ENCODE data around the gene ITGB4. TPM values are rescaled to one million over a fixed set of nuclear protein-coding genes. Genes with fewer than 3 reads are reported as not detected.
"Not testable (repeated sequence)": the region's sequence is repeated elsewhere in the genome, so short reads cannot be mapped to it uniquely, and the experiment has no call there.

ITGB4 gene
- total RNA-seq, 1 donor from 2014 or later: 29.0 TPM

DNA sequence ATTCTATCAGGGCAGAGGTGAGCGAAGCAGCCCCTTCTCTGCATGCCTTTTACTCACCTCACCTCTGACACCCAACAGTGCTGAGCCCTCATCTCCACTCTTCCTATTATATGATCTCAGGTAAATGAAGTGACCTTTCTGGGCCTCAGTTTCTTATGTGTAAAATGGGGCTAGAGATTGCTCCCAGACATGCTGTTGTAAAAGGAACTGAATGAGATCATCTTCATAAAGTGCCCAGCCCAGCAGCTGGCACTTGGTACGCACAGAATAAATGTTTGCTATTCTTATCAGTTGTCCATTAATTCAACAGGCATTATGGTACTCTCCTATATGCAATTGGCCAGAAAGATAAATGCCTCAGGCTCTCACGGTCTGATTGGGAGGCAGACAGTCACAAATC lies 48.3 kb downstream of the ITGB4 start:
- no peak for DNase-seq (ENCODE audit: low read depth in 2 of 2)

DNA sequence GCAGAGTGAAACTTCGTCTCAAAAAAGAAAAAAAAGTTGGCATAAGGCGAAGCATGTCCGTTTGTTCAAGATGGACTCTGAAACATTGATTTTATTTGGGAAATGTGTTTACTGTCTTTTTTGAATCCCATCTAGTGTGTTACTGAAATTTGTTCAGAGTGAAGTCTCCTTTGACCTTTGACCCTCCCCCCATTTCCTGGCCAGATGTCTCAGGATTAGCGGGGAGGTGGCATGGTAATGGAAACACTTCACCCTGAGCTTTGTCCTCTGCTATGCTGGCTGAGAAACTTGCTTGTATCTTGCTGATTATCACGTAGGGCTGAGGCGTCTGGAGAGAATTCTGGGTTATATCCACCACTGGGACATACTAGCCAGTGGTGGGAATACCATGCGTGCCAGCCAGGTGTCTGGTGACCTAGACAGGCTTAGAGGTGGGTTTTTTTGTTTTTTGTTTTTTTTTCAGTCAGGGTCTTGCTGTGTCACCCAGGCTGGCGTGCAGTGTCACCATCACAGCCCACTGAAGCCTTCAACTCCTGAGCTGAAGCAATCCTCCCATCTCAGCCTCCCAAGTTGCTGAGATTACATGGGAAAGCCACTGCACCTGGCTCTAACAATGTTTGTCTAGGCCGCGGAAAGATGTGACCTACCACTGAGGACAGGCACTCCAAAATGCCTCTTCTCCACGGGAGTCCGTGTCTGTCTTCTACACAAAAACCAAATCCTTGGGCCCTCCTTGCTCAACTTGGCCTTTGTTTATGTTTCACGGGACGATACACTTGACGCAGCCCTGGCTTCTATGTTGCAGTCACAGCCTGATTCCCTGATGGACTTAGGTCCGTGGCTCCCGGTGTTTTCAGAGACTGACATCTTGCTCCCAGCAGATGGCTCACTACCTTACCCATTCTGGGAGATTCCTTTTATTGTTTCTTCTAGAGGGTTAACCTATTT lies 50.3 kb downstream of the ITGB4 start:
- peak; percentile 43 to 64 for DNase-seq (ENCODE audit: low read depth in 2 of 2)

DNA sequence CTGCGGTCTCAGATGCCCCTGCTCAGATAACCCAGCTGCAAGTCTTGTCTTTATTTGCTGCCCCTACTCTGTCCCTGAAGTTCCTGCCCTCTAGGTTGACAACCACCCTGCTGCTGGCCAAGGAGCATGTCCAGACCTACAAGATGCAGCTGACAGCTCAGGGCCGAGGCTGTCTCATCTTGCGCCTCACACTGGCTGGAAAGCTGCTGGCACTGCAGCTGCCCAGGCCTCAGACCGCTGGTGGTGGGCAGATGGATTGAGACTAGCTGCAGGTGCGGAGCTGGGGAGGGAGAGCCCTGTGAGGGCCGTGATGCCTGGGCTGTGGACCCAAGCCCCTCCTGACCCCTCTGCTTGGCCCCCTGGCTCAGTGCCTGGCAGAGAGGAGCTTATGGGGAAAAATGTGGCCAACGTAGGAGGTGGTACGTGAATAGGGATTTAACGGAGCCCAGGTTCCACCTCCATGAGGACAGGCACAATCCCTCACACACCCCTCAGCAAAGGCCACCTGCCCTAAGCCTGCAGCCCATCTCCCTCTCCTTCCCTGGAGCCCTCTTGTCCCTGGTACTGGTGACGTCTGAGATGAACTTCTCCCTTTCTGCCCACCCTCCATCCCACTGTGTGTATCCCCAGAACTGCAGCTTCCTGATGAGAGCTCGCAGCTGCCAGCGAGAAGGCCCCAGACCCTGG lies 52.0 kb downstream of the ITGB4 start:
- DNase-seq (ENCODE audit: low read depth in 2 of 2): no peak

DNA sequence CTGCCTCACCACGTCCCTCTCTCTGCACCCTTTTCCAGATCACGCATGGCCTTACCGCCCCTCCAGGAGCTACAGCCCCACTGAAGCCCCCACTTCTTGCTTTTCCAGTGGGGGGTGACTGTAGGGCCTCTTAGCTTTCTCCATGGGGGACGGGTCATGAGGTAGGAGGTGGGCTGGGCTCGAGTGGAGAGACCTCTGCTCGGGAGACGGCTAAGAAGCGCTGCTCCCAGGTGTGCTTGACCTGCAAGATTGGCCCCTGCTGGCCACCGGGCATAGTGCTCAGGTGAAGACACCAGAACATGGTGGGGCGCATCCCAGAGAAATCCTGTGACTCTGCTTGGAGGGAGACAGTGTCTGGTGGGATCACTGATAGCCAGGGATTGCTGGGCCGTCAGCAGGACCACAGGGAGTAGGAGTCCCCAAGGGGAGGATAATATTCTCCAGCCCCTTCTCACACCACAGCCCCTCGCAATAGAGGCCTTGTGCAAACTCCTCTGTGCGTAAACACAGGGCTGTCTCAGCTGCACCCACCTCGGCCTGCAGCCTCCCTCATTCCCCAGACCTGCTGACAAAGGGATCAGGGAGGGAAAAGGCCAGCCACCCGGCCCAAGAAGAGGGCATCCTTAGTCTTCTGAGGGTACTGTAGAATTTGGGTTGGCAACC lies 52.7 kb downstream of the ITGB4 start:
- DNase-seq (ENCODE audit: low read depth in 2 of 2): no peak

DNA sequence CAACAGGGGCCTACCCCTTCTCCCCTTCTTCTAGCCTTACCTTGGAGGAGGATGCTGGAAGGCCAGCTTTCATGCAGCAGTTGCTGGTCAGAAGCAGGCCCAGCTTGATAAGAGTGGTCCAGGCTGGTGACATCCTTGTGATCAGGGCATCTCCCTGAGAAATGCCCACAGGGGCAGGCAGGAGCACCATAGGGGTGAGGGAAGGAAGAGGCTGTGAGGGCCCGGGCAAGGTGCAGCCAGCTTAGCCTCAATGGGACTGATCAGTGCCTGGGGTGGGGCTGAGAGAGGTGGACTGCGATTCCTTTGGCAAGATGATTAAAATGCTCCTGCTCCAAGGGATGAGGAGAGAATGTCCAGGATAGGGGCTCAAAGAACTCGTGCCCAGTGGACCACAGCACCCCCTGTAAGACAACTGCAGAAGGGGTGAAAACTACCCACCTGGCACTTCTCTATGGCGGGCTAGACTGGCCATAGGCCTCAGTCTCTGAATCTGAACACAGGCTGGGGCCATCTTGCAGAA lies 53.3 kb downstream of the ITGB4 start:
- no peak for DNase-seq (ENCODE audit: low read depth in 2 of 2)

DNA sequence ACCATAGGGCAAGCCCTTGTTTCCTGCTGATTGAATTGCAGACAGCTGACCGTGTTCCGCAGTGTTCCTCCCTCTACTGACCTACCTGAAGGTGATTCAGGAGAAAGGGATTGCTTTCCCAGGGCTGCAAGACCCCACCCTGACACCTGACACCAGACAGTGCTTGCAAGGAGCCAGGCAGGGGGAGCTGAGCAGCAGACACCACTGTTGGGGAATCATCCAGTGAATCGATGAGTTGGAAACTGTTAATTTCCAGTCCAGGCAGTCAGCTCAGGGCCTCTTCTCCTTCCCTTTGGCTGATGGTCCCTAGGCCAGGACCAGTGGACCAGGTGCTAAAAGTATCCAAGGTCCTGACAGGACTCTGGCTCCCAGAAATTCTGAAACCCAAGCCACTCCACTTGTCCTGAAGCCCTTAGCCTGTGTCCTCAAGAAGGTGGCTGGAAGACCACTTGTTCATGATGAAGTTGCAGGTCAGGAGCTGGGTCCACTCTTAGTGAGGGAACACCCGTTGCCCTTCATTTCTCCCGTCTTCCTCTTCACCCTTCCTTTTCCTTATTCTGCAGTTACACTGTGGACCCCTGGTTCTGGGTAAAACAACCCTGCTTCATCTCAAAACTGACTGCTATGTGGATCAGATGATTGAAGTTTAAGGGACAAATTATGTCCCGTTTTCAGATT lies 53.9 kb downstream of the ITGB4 start:
- DNase-seq (ENCODE audit: low read depth in 2 of 2): no peak

DNA sequence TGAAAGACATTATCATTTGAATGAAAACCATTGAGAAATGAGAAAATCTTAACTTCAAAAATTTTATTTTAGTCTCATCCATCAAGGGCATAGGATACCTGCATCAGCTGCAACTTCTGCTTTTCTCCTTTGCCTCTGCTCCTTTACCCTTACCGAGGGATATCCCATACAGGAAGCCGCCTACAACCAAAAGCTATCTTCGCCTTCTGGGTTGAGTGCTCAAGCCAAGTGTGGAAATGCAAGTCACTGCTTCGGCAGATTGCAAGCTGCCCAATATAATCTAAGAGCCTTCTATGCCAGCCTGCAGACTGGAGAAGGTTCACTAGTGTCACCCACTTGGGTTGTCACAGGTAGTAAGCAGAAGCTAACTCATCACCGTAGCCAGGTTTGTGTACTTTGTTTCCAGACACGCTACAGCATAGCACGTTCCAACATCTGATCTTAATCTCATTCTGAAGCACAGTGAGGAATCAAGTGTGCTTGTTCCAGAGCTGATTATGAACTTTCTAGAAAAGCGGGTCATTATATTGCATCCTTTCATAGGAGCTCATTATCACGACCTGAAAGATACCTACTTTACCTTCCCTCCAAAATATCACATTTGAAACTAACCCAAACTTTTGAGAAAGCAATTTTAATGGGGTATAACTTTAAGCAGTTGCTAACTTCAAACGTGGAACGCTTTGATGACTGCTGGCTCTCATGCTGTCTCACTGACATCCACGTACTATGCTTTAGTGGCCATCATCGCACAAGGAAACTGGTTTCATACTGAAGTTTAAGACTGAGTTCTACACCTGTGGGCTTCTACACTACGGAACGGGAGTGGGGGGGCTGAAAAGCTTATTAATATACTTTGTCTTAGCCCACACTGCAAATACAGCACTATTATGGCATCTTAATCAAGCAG lies 55.4 kb downstream of the ITGB4 start:
- DNase-seq (ENCODE audit: low read depth in 2 of 2): no peak

DNA sequence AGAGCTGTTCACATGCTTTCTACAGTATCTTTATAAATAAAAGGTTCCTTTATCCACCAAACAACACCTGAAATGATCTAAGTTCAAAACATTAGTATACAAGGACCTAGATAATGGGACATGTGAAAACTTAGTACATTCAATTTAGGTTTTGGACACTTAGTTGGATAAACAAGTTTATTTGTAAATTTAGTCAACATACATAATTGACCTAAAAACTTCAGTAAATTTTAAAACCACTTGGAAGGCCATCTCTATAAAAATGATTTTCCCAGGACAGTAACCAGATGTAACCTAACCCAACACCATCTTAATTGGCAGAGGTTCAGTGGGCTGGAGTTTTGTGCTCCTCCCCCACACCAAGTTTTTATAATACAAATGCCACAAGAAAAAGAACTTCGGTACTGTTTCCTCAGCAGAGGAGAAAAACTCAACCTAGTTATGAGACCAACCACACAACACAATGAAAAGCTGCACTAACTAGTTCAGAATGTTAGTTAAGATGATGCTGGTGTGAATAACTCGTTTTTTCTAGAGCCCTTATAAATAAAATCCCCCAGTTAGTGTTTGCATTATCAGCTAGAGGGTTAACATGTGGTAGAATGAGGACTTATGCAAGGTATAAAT lies 56.1 kb downstream of the ITGB4 start:
- DNase-seq (ENCODE audit: low read depth in 2 of 2): no peak

DNA sequence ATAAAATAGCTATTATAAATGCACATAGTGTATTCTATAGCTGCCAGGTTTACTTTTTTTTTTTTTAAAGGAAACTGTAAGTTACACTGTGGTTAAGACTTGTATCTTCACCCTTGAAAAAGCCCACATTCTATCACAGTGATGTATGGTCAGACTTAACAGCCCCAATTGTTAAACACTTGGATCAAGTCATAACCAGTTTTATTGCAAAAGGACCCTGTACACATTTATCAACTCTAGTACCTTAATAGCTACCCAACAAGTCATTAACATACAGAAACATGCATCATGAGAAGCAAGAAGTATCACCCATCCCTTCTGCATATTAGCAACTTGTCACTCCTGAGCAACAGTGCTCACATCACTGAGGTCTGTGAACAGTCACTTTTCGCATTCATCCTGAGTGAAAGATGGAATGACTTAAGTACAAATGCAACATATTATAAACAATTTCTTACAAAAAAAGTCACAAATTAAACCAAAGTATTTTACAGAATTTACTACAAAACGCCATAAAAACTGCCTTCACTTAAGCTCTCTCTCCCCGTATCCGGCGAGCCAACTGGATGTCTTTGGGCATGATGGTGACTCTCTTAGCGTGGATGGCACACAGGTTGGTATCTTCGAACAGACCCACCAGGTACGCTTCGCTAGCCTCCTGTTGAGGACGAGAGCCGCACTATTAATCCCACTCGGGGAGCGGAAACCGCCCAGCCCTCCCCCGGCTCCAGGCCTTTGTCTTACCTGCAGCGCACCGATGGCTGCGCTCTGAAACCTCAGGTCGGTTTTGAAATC lies 57.0 kb downstream of the ITGB4 start:
- DNase-seq (ENCODE audit: low read depth in 2 of 2): not testable (repeated sequence)

DNA sequence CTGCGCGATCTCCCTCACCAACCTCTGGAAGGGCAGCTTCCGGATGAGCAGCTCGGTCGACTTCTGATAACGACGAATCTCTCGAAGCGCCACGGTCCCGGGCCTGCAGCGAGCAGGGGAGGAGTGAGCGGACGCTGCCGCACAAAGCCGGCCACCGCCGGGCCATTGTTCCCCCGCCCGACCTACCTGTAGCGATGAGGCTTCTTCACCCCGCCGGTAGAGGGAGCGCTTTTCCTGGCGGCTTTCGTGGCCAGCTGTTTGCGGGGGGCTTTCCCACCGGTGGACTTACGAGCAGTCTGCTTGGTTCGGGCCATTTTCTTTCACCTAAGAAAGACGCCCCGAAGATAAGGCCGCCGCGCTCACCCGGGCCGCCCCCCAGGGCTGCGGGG lies 57.6 kb downstream of the ITGB4 start:
- DNase-seq (ENCODE audit: low read depth in 2 of 2): no peak

DNA sequence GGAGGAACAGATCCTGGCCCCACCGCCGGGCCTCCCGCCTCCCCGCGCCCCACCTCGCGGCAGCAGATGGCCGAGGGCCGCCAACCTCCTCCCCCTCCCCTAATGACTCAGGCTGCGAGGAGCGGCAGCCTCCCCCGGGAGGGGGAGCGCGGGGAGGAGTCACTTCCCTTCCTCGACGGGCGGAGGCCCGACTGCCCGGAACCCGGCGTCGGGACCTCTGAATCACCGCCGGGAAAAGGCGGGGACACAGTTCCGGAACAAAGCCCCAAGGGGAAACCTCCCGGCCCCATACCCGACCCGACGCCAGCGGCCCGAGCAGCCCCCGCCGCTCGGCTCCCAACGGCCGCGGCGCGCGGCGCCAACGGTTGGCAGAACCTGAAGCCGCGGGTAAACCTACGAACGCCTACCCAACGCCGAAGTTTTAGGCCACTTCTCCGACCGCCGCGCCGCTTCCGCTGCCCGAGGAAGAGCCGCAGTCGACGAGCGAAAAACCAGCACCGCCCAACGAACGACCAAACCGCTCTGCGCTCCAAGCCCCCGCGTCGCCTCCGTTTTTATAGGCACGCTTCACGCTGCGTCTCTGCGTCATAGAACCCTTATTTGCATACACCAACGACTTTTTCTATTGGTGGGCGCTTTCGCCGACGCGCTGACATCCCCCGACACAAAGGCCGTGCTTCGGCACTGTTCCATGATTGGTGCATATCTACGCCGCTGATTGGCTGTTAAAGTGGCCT lies 58.2 kb downstream of the ITGB4 start:
- peak; percentile 100 for DNase-seq (ENCODE audit: low read depth in 2 of 2)

DNA sequence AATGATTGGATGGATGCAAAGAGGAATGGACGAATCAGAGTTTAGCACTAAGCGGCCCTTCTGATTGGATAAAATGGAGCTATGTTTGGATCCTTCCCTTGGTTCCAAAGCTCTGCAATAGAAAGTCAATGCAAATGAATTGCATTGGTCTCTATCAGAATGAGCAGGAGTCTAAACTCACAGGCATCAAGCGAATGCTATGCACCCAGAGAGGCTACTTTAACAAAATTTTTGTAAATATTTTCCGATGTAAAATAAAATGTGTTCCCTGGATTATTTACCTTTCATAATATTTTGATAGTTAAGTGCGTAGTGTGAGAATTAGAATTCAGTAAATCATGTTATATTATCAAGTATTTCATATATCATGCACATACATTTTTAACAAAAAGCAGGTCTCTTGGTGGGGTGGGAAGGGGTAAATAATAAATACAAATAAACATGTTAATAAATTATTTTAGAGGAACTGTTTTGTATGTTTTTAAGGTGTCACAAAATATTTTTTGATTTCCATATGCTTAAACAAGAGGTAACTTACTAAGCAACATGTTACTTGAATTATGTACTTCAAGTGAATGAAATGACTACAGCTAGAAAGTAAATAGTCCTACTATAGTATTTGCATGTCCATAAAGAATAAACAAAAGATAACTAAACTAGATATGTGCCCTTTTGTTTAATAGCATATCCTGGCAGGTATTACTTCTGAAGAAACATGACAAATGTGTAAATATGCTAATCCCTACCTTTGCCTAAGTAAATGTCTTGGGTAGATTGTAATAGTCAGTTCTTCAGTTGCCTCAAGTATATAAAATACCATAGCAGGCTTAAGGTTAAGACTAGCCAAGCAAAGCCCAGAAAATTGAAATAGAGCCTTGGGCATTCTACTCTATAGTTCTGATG lies 59.0 kb downstream of the ITGB4 start:
- DNase-seq (ENCODE audit: low read depth in 2 of 2): no peak

DNA sequence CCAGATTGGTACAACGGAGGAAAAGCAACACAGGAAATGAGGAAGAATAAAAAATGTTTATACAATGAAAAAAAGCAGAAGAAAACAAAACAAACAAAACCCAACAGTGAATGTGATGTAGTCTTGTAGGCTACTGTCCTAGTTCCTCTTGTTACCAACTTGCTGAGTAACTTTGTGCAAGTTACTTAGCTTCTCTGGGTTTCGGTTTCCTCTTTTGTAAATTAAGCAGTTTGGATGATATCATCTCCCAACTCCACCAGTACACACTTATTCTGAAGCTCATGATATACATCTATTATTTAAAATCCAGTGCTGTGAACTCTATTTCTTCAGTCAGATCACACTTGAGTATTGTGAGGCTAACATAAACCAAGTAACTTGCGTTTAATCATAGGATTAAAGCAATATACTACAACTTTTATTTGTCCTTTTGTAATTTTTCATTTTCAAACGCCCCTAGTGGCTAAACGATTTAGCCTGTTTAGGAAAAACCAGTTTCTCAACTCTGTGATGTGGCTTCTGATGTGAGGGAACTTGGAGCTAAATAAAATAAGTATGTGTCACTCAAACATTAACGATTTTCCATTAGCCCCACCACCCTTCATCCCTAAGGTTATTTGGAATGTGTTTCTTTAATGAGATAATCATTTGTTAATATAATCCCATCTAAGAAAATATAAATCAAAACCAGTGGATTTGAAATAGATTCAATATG lies 62.0 kb downstream of the ITGB4 start:
- peak; percentile 63 to 86 for DNase-seq (ENCODE audit: low read depth in 2 of 2)

DNA sequence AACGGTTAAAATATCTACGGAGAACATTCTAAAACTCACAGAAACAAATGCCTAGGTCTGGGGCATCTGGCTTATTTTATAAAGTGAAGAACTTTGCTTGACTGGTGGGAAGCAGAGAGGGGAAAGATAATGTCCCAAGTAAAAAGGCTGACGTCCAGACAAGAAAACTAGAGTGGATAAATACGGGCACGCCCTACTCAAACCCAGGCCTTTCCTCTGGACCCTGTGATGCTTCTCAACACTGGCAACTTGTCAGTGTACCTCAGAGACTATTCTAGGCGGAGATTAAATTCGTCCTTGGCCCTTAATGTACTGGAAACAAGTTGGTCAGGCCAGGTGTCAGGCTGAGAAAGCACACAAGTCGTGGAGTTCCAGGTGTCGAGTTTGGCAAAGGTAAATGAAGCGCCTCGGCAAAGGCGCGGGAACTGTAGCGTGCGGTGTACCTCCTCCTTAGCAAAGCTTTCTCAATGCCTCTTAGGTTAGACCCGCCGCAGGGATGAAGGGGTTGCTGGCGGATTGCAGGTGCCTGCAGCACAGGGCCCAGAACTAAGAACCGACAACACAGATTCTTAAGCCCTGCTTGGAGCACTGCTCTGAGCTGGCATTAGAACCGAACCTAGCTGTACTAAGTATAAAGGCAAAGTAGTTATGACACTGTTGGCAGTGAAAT lies 62.7 kb downstream of the ITGB4 start:
- no peak for DNase-seq (ENCODE audit: low read depth in 2 of 2)

DNA sequence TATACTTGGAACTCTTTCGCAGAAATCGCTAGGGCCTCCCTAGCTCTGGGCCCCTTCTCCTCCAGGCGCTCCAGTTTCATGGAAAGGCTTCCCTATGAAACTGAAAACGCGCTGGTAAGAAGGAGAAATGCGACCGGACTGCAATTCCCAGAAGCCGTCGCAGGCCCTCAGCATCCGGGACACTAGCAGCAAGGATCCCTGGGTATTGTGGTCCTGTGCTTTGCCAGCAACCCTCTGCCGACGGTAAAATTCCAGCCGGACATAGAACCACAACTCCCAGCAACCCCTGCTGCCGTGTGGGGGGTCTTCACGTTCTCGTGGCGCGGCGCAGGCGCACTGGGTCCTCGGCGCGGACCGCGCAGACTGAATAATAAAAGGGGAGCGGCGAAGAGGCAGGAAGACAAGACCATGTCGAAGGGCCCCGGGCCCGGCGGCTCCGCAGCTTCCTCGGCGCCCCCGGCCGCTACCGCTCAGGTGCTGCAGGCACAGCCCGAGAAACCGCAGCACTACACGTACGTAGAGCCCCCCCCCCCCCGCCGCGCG lies 63.3 kb downstream of the ITGB4 start, which contains the start of gene UNK:
Gene UNK, plus strand, starts transcription at position 334 of the 543 bp plus-strand sequence. Its CDS starts 75 bp downstream, at position 409.
- peak; percentile 100 for DNase-seq (ENCODE audit: low read depth in 2 of 2)

Data from lung microvascular endothelial cell (primary cell).